LNCaP clone FGC (cell line): ENCODE results near the gene GNAO1.

ENCODE experiments used
- DNase-seq: peaks from one replicate; pipeline ENCODE4 v3.0.0-alpha.2; 2011; ENCODE audit warnings: low read depth
- H3K4me3 ChIP-seq: 2 replicates; pipeline ENCODE4 v1.5.1; 2011; ENCODE audit warnings: mild to moderate bottlenecking, low read depth, low read length, control low read depth
- CTCF ChIP-seq: IDR thresholded peaks from 2 replicates; pipeline ENCODE4 v1.5.1; 2012; ENCODE audit warnings: mild to moderate bottlenecking; ENCODE audit not compliant: control insufficient read depth, insufficient read depth; ENCODE audit errors: extremely low read depth

Gene GNAO1

GRCh38 chr16:56281249-56281805 is 90.0 kb downstream of the GNAO1 start:
- no peak overlapping the region for H3K4me3 ChIP-seq
- no peak for DNase-seq
- TF ChIP-seq CTCF: peak; percentile 34

GRCh38 chr16:56282451-56282850 is 91.2 kb downstream of the GNAO1 start:
- no peak for DNase-seq
- no peak overlapping the region for H3K4me3 ChIP-seq
- no peak for TF ChIP-seq CTCF

GRCh38 chr16:56284521-56284920 is 93.2 kb downstream of the GNAO1 start:
- no peak overlapping the region for H3K4me3 ChIP-seq
- TF ChIP-seq CTCF: no peak
- DNase-seq: no peak

GRCh38 chr16:56286809-56287208 is 95.5 kb downstream of the GNAO1 start:
- no peak overlapping the region for H3K4me3 ChIP-seq
- DNase-seq: no peak
- no peak for TF ChIP-seq CTCF

- TF ChIP-seq CTCF: no peak
- no peak for DNase-seq
Measured at GRCh38 chr16:56288019-56288418, 96.7 kb downstream of the GNAO1 start.

GRCh38 chr16:56289416-56289815 is 98.1 kb downstream of the GNAO1 start:
- H3K4me3 ChIP-seq: no peak overlapping the region
- no peak for DNase-seq
- TF ChIP-seq CTCF: no peak

More at GRCh38 chr16:56288019-56288418, 96.7 kb downstream of the GNAO1 start:
- no peak overlapping the region for H3K4me3 ChIP-seq

- TF ChIP-seq CTCF: no peak
- no peak overlapping the region for H3K4me3 ChIP-seq
- no peak for DNase-seq
Measured at GRCh38 chr16:56289862-56290261, 98.6 kb downstream of the GNAO1 start.
